Tibial artery (tissue), 4 donors: ENCODE data around the gene PRRC2C.
"Not testable (repeated sequence)": the region's sequence is repeated elsewhere in the genome, so short reads cannot be mapped to it uniquely, and the experiment has no call there.

Source experiments
- DNase-seq, 2 donors: peaks; one replicate each; pipeline ENCODE4 v3.0.0-alpha.2; 2019
- H3K27ac ChIP-seq, 2 donors: fragments of 200-600 bp; sonication (generic) in 1 of 2; 1 replicate in 1 of 2; 2 replicates in 1 of 2; pipeline ENCODE4 v1.5.1; 2018 to 2019; ENCODE audit warnings: mild to moderate bottlenecking in 1 of 2
- H3K27me3 ChIP-seq, 2 donors: fragments of 200-600 bp; sonication (generic) in 1 of 2; one replicate each; pipeline versions ENCODE4 v1.5.1 to v1.6.0; 2016 to 2019
- H3K36me3 ChIP-seq, 3 donors: fragments of 200-600 bp; sonication (generic) in 2 of 3; one replicate each; pipeline ENCODE4 v1.5.1; 2016 to 2019; ENCODE audit warnings: mild to moderate bottlenecking in 2 of 3
- H3K4me1 ChIP-seq, 4 donors: fragments of 200-600 bp; sonication (generic) in 2 of 4; 1 replicate in 3 of 4; 2 replicates in 1 of 4; pipeline ENCODE4 v1.5.1; 2016 to 2019
- H3K4me3 ChIP-seq, 2 donors: fragments of 200-600 bp; sonication (generic) in 1 of 2; 1 replicate in 1 of 2; 2 replicates in 1 of 2; pipeline ENCODE4 v1.5.1; 2018 to 2019; ENCODE audit warnings: mild to moderate bottlenecking in 2 of 2
- H3K9me3 ChIP-seq, 3 donors: fragments of 200-600 bp; sonication (generic) in 1 of 3; one replicate each; pipeline ENCODE4 v1.5.1; 2016 to 2019
- CTCF ChIP-seq, 2 experiments: fragments of 200-600 bp in 1 of 2; fragments of 450-650 bp in 1 of 2; IDR thresholded peaks; one replicate each; pipeline ENCODE4 v1.5.1; 2017 to 2019; ENCODE audit warnings: antibody characterized with exemption in 2 of 2, mild to moderate bottlenecking in 1 of 2, moderate library complexity in 1 of 2
- intact Hi-C: fragments of 100-400 bp; cut with DNase I; formaldehyde crosslinking; loops from one replicate; pipeline ENCODE4 v1.15.0; 2023; ENCODE audit warnings: low total_unique reads

PRRC2C gene

GRCh38 chr1:171485375-171486047 lies at the start of gene PRRC2C:
Gene PRRC2C, plus strand, starts transcription at chr1:171485530. Its CDS starts 26,559 bp downstream, at chr1:171512089.
- Histone ChIP-seq H3K27me3 (no peaks in the 10 kb centered on the region), H3K9me3 (no peaks in the 10 kb centered on the region), H3K27ac (peak within 1 kb of the TSS; percentile 98 to 100), H3K4me1 (peaks cover 0 to 47% (median 29%) of the 10 kb centered on the region in 4 donors), H3K36me3 (peaks cover 0 to 5% (median 0%) of the 10 kb centered on the region in 3 donors), H3K4me3 (peak within 1 kb of the TSS; percentile 95 to 97)
- peak; percentile 97 to 98 for DNase-seq
- intact Hi-C loops: no loop called here
- TF ChIP-seq CTCF (IDR thresholded peaks at IDR 0.05): peak; percentile 10 to 80

- Histone ChIP-seq H3K4me3 (no peak overlapping the region), H3K27me3 (no peaks in the 10 kb centered on the region), H3K4me1 (peaks cover 0 to 6% (median 2%) of the 10 kb centered on the region in 4 donors), H3K36me3 (no peaks in the 10 kb centered on the region), H3K27ac (no peak overlapping the region), H3K9me3 (no peaks in the 10 kb centered on the region)
- no peak for TF ChIP-seq CTCF (IDR thresholded peaks at IDR 0.05)
- intact Hi-C loops: no loop called here
- DNase-seq: peak; percentile 71 to 72
Observed at GRCh38 chr1:171438441-171438840, 46.9 kb upstream of the PRRC2C start.

GRCh38 chr1:171440201-171440600 lies 45.1 kb upstream of the PRRC2C start:
- H3K27me3 ChIP-seq, H3K36me3 ChIP-seq, H3K27ac ChIP-seq, H3K4me3 ChIP-seq, H3K9me3 ChIP-seq, intact Hi-C loops, H3K4me1 ChIP-seq, DNase-seq: not testable (repeated sequence)

GRCh38 chr1:171441278-171441895 lies 43.9 kb upstream of the PRRC2C start:
- H3K27ac ChIP-seq, intact Hi-C loops, H3K27me3 ChIP-seq: not testable (repeated sequence)

GRCh38 chr1:171446386-171446785 lies 38.9 kb upstream of the PRRC2C start:
- no peak for DNase-seq
- intact Hi-C loops: no loop called here
- Histone ChIP-seq H3K4me3 (no peak overlapping the region), H3K4me1 (no peaks in the 10 kb centered on the region), H3K36me3 (no peaks in the 10 kb centered on the region), H3K27me3 (no peaks in the 10 kb centered on the region), H3K9me3 (no peaks in the 10 kb centered on the region), H3K27ac (no peak overlapping the region)
- no peak for TF ChIP-seq CTCF (IDR thresholded peaks at IDR 0.05)

More at GRCh38 chr1:171441278-171441895, 43.9 kb upstream of the PRRC2C start:
- not testable (repeated sequence) for DNase-seq, H3K36me3 ChIP-seq, H3K4me3 ChIP-seq, H3K4me1 ChIP-seq, H3K9me3 ChIP-seq

GRCh38 chr1:171455967-171456366 lies 29.4 kb upstream of the PRRC2C start:
- intact Hi-C loops: no loop called here
- no peak for TF ChIP-seq CTCF (IDR thresholded peaks at IDR 0.05)
- no peak for DNase-seq
- Histone ChIP-seq H3K27ac (no peak overlapping the region), H3K4me3 (no peak overlapping the region), H3K9me3 (no peaks in the 10 kb centered on the region), H3K27me3 (no peaks in the 10 kb centered on the region), H3K36me3 (no peaks in the 10 kb centered on the region), H3K4me1 (no peaks in the 10 kb centered on the region)
